Adrenal gland (tissue), 5 donors: ENCODE measurements around the gene KDM4C.

Experiments used
- POLR2A ChIP-seq, 2 donors: fragments of 450-650 bp; IDR thresholded peaks; one replicate each; pipeline ENCODE4 v1.6.1; 2017; ENCODE audit warnings: antibody characterized with exemption in 2 of 2, mild to moderate bottlenecking in 2 of 2, moderate library complexity in 1 of 2
- TF ChIP-seq, protein P1 (sequence below), 6 experiments: fragments of 450-650 bp in 4 of 6; fragments of 200-600 bp in 2 of 6; sonication (generic) in 1 of 6; IDR thresholded peaks; 1 replicate in 5 of 6; 2 replicates in 1 of 6; pipeline versions ENCODE4 v1.5.1 to v1.8.0; 2016 to 2021; ENCODE audit warnings: antibody characterized with exemption in 6 of 6, mild to moderate bottlenecking in 2 of 6, moderate library complexity in 1 of 6
- donor health status: DM: no; HTN: no; CAD: no.

DNA sequence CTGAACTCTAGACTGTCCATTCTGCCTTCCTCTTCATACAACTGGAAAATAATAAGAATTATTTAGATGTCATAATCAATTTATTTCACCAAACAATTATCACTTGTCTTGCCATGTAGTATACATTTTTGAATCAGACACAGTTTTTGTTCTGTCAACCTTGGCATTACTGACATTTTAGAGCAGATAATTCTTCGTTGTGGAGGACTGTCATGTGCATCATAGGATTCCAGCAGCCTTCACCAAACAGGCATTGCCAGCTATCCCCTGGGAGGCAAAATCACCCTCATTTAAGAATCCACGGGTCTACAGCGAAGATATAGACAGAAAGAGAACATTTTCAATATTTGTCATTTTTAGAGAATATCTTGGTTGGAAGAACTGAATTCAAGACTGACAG lies 293.9 kb downstream of the KDM4C start:
- no peak for TF ChIP-seq POLR2A (IDR thresholded peaks at IDR 0.05)
- TF ChIP-seq, protein P1, sequence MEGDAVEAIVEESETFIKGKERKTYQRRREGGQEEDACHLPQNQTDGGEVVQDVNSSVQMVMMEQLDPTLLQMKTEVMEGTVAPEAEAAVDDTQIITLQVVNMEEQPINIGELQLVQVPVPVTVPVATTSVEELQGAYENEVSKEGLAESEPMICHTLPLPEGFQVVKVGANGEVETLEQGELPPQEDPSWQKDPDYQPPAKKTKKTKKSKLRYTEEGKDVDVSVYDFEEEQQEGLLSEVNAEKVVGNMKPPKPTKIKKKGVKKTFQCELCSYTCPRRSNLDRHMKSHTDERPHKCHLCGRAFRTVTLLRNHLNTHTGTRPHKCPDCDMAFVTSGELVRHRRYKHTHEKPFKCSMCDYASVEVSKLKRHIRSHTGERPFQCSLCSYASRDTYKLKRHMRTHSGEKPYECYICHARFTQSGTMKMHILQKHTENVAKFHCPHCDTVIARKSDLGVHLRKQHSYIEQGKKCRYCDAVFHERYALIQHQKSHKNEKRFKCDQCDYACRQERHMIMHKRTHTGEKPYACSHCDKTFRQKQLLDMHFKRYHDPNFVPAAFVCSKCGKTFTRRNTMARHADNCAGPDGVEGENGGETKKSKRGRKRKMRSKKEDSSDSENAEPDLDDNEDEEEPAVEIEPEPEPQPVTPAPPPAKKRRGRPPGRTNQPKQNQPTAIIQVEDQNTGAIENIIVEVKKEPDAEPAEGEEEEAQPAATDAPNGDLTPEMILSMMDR (IDR thresholded peaks at IDR 0.05), result no peak
